ENCODE measurements around the gene IKZF5. TPM values are rescaled to one million over a fixed set of nuclear protein-coding genes. Genes with fewer than 3 reads are reported as not detected.

Gene IKZF5
- total RNA-seq, result 1.4 and 1.5 TPM in 2 replicates

DNA sequence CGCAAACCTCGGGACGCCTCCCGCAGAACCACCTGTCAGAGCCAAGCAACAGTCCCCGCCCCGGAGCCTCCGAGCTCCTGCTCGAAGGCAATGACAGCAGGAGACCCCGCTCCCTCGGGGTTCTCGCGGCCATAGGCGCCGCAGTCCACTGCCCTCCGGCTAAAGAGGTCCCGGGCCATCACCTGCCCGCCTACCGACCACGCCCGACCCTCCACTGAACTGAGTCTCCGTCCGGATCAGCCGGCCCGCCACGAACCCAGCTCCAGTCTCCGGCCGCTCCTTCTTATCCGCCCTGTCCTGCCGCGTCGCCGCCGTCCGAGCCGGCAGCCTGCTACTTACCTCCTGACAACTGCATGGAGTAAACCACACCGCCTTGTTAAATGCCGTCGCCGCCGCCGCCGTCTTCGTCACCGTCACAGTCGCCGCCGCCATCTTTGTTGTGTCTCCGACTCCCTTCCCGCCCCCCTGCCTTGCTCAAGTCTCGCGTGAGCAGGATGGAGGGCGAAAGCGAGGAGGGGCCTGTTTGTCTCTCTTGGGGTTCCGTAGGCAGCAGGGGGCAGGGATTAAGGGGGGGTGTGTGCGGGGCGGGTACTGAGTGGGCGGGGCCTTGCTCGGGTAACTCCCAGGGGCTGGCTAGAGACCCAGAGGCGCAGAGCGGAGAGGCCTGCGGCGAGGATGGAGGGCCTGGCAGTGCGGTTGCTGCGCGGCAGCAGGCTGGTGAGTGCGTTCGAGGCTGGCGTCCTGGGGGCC, at the start of gene IKZF5, which contains the start of gene ACADSB:
TSS of gene IKZF5 (minus strand) at position 441 of the 750 bp plus-strand sequence. CDS start 10,170 bp downstream, outside the sequence.
TSS of gene ACADSB (plus strand) at position 652 of the 750 bp plus-strand sequence. CDS start at position 676, 24 bp downstream.

DNA sequence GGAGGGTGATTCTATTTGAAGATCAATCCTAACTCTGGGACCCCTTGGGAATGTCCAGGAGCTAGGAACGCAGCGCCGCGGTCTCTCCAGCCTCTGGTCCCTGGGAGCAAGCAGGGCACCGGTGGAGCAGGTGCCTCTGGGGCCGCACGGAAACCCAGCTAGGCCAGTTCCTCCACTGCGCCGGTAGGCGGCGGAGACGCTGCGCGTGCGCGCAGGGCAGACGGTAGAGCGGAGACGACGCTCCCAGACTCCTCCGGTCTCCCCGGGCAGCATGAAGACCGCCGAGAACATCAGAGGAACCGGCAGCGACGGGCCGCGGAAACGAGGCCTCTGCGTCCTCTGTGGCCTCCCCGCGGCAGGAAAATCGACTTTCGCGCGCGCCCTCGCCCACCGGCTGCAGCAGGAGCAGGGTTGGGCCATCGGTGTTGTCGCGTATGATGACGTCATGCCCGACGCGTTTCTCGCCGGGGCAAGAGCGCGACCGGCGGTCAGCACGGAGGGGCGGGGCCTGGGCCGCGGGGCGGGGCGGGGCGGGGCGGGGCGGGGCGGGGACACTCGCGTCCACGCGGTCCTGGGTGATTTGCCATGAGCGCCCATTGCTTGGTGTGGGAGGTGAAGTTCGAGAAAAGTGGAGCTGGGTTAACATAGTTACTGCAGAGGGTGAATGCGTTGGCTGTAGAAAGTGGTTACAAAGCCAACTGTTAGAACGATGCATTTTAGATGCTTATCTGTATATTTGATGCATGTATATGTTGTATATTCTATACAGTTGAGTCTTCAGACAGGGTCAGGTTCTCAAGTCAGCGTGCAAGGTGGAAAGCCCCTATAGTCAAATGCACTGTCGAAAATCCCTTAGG, 28.2 kb downstream of the IKZF5 start, which contains the start of gene PSTK:
TSS of gene PSTK (plus strand) at position 193 of the 857 bp plus-strand sequence. CDS start at position 272, 79 bp downstream.

GRCh38 chr10:122953902-122954730, 54.5 kb downstream of the IKZF5 start, which contains the start of gene C10orf88:
C10orf88 (minus strand) TSS chr10:122954227; CDS start chr10:122954178, 49 bp downstream.

Other genes with a start within 250 kb of the IKZF5 start
- 0.85 TPM in 1 of 2 replicates, not detected in the other for gene CUZD1, start 162.9 kb downstream of the IKZF5 start, total RNA-seq
- gene FAM24B, start 129.2 kb downstream of the IKZF5 start, total RNA-seq, result 0.68 and 3.2 TPM in 2 replicates
- not detected in 2 replicates for gene FAM24A, start 98.2 kb downstream of the IKZF5 start, total RNA-seq
- gene C10orf88, start 54.6 kb downstream of the IKZF5 start, total RNA-seq, result 3.7 and 9.5 TPM in 2 replicates
- gene PSTK, start 28.4 kb downstream of the IKZF5 start, total RNA-seq, result 5.6 and 5.8 TPM in 2 replicates
- gene ACADSB, start 211 bp upstream of the IKZF5 start, total RNA-seq, result 3.4 and 6.2 TPM in 2 replicates
- gene HMX3, start 127.2 kb upstream of the IKZF5 start, total RNA-seq, result not detected in 2 replicates
- gene HMX2, start 139.3 kb upstream of the IKZF5 start, total RNA-seq, result not detected in 2 replicates
- 56.3 and 81.1 TPM in 2 replicates for gene BUB3, start 145.6 kb upstream of the IKZF5 start, total RNA-seq